ENCODE measurements around the gene LDB3.

The LDB3 gene

DNA sequence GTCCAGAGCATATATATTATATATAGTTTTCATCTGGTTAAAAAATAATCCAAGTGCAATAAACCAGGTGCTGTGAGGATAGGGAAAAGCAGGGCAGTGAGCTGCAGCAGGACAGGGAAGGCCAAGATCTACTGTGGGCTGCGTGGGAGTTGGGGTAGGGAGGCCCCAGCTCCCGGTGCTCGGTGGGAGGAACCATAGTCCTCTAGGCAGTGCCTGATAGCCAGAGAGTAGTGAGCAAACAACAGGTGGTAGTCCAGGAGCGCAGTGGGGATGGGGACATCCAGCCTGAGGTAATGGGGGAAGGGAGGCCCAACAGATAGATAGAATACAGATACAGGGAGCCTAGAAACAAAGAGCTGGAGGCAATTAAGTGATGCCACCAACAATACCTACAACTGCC is 84.0 kb downstream of the LDB3 start:
- no peak for ATAC-seq
- TF ChIP-seq ZC3H10 (CRISPR knock-in tag; IDR thresholded peaks at IDR 0.05) (no peak), ESRRG (CRISPR knock-in tag; IDR thresholded peaks at IDR 0.05) (no peak), TCF4 (CRISPR knock-in tag; IDR thresholded peaks at IDR 0.05; ENCODE audit: borderline replicate concordance) (no peak), TOX (CRISPR knock-in tag; IDR thresholded peaks at IDR 0.05; ENCODE audit: borderline replicate concordance) (no peak), GLIS3 (CRISPR knock-in tag; IDR thresholded peaks at IDR 0.05) (no peak), ZFP30 (CRISPR knock-in tag; IDR thresholded peaks at IDR 0.05) (no peak), CSDC2 (CRISPR knock-in tag; IDR thresholded peaks at IDR 0.05) (no peak), RARB (CRISPR knock-in tag; IDR thresholded peaks at IDR 0.05) (no peak)
- TF ChIP-seq, protein P1, sequence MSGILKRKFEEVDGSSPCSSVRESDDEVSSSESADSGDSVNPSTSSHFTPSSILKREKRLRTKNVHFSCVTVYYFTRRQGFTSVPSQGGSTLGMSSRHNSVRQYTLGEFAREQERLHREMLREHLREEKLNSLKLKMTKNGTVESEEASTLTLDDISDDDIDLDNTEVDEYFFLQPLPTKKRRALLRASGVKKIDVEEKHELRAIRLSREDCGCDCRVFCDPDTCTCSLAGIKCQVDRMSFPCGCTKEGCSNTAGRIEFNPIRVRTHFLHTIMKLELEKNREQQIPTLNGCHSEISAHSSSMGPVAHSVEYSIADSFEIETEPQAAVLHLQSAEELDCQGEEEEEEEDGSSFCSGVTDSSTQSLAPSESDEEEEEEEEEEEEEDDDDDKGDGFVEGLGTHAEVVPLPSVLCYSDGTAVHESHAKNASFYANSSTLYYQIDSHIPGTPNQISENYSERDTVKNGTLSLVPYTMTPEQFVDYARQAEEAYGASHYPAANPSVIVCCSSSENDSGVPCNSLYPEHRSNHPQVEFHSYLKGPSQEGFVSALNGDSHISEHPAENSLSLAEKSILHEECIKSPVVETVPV (CRISPR knock-in tag; IDR thresholded peaks at IDR 0.05), result no peak

DNA sequence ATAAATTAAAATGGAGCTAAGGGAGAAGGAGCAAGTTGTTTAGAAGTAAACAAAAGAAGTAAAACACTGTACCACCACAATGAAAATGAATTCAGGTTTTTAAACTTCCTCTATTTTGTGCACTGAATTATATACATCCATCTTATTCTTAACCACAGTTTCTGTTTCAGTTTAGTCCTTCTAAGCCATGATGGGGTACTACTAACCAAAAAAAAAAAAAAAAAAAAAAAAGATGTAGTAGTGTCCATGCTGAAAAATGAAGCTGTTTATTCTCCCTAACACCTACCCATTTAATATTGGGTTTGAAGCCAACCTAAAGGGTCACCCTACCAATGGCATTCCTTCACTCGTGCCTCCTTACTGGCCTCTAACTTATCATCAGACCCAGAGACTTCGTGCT is 84.7 kb downstream of the LDB3 start:
- ATAC-seq, result no peak
- no peak for TF ChIP-seq ZFP3 (CRISPR knock-in tag; IDR thresholded peaks at IDR 0.05)

DNA sequence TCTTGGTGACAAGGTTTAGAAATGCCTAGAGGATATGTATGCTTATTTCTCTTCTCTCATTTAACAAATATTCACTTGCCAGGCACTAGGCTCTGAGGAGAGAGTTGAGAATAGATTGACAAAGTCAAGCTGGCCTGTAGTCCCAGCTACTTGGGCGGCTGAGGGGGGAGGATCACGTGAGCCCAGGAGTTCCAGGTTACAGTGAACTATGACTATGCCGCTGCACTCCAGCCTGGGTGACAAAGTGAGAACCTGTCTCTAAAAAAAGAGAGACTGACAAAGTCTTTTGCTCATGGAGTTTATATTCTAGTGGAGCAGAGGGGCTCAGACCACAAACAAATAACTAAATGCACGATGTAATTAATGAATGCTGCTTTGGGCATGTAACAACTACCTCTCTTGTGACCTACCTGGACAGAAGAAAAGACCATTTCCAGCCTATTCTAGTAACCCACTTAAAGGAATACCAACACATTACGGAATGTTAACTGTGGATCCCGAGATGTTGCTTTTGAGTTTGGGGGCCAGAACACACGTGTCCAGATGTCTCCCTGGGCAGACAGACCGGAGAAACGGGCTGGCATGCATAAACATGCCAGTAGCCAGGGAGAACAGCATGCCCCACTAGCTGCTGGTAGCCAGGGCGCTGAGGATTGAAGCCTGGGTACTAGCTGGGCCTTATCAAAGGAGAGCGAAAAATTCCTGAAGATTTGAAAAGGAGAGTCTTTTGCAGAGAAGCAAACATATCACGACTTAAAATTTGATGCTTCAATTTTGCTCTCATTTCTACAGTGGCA is 85.5 kb downstream of the LDB3 start:
- TF ChIP-seq, protein P2, sequence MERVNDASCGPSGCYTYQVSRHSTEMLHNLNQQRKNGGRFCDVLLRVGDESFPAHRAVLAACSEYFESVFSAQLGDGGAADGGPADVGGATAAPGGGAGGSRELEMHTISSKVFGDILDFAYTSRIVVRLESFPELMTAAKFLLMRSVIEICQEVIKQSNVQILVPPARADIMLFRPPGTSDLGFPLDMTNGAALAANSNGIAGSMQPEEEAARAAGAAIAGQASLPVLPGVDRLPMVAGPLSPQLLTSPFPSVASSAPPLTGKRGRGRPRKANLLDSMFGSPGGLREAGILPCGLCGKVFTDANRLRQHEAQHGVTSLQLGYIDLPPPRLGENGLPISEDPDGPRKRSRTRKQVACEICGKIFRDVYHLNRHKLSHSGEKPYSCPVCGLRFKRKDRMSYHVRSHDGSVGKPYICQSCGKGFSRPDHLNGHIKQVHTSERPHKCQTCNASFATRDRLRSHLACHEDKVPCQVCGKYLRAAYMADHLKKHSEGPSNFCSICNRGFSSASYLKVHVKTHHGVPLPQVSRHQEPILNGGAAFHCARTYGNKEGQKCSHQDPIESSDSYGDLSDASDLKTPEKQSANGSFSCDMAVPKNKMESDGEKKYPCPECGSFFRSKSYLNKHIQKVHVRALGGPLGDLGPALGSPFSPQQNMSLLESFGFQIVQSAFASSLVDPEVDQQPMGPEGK (CRISPR knock-in tag; IDR thresholded peaks at IDR 0.05; ENCODE audit: borderline replicate concordance), result no peak
- TF ChIP-seq ZFP30 (CRISPR knock-in tag; IDR thresholded peaks at IDR 0.05), result no peak
- TF ChIP-seq, protein P3, sequence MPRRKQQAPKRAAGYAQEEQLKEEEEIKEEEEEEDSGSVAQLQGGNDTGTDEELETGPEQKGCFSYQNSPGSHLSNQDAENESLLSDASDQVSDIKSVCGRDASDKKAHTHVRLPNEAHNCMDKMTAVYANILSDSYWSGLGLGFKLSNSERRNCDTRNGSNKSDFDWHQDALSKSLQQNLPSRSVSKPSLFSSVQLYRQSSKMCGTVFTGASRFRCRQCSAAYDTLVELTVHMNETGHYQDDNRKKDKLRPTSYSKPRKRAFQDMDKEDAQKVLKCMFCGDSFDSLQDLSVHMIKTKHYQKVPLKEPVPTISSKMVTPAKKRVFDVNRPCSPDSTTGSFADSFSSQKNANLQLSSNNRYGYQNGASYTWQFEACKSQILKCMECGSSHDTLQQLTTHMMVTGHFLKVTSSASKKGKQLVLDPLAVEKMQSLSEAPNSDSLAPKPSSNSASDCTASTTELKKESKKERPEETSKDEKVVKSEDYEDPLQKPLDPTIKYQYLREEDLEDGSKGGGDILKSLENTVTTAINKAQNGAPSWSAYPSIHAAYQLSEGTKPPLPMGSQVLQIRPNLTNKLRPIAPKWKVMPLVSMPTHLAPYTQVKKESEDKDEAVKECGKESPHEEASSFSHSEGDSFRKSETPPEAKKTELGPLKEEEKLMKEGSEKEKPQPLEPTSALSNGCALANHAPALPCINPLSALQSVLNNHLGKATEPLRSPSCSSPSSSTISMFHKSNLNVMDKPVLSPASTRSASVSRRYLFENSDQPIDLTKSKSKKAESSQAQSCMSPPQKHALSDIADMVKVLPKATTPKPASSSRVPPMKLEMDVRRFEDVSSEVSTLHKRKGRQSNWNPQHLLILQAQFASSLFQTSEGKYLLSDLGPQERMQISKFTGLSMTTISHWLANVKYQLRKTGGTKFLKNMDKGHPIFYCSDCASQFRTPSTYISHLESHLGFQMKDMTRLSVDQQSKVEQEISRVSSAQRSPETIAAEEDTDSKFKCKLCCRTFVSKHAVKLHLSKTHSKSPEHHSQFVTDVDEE (CRISPR knock-in tag; IDR thresholded peaks at IDR 0.05), result no peak
- TF ChIP-seq, protein P1 (CRISPR knock-in tag; IDR thresholded peaks at IDR 0.05), result no peak
- TF ChIP-seq ESRRG (CRISPR knock-in tag; IDR thresholded peaks at IDR 0.05), result no peak
- no peak for TF ChIP-seq OSR1 (CRISPR knock-in tag; IDR thresholded peaks at IDR 0.05)
- no peak for TF ChIP-seq ZNF8 (CRISPR knock-in tag; IDR thresholded peaks at IDR 0.05)
- TF ChIP-seq ZC3H10 (CRISPR knock-in tag; IDR thresholded peaks at IDR 0.05), result no peak
- no peak for TF ChIP-seq SNAI2 (CRISPR knock-in tag; IDR thresholded peaks at IDR 0.05)
- TF ChIP-seq TOX (CRISPR knock-in tag; IDR thresholded peaks at IDR 0.05; ENCODE audit: borderline replicate concordance), result no peak
- no peak for TF ChIP-seq TCF4 (CRISPR knock-in tag; IDR thresholded peaks at IDR 0.05; ENCODE audit: borderline replicate concordance)
- TF ChIP-seq, protein P4, sequence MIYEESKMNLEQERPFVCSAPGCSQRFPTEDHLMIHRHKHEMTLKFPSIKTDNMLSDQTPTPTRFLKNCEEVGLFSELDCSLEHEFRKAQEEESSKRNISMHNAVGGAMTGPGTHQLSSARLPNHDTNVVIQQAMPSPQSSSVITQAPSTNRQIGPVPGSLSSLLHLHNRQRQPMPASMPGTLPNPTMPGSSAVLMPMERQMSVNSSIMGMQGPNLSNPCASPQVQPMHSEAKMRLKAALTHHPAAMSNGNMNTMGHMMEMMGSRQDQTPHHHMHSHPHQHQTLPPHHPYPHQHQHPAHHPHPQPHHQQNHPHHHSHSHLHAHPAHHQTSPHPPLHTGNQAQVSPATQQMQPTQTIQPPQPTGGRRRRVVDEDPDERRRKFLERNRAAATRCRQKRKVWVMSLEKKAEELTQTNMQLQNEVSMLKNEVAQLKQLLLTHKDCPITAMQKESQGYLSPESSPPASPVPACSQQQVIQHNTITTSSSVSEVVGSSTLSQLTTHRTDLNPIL (CRISPR knock-in tag; IDR thresholded peaks at IDR 0.05; ENCODE audit: low read depth), result no peak
- TF ChIP-seq RARB (CRISPR knock-in tag; IDR thresholded peaks at IDR 0.05), result no peak
- TF ChIP-seq ARNTL (CRISPR knock-in tag; IDR thresholded peaks at IDR 0.05; ENCODE audit: borderline replicate concordance, low read depth), result no peak
- no peak for TF ChIP-seq BACH2 (CRISPR knock-in tag; IDR thresholded peaks at IDR 0.05; ENCODE audit: borderline replicate concordance)
- no peak for TF ChIP-seq CSDC2 (CRISPR knock-in tag; IDR thresholded peaks at IDR 0.05)
- ATAC-seq, result no peak

DNA sequence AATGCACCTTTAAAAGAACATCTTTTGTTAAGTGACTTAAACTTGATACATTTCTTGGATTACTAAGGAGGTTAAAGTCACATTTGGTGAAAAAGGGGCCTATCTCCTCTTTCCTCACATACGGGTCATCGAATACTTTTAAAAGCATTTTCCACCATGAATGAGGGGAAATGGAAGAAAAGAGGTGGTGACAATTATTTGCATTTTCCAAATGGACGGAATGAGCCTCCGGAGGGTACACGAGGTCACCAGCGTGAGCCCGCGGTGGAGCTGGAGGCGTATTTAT is 87.1 kb downstream of the LDB3 start:
- no peak for ATAC-seq
- no peak for TF ChIP-seq ARNTL (CRISPR knock-in tag; IDR thresholded peaks at IDR 0.05; ENCODE audit: borderline replicate concordance, low read depth)
- TF ChIP-seq, protein P3 (CRISPR knock-in tag; IDR thresholded peaks at IDR 0.05), result no peak
- no peak for TF ChIP-seq ISL1 (CRISPR knock-in tag; IDR thresholded peaks at IDR 0.05)
- TF ChIP-seq, protein P1 (CRISPR knock-in tag; IDR thresholded peaks at IDR 0.05), result no peak
- no peak for TF ChIP-seq CSDC2 (CRISPR knock-in tag; IDR thresholded peaks at IDR 0.05)
- no peak for TF ChIP-seq BACH2 (CRISPR knock-in tag; IDR thresholded peaks at IDR 0.05; ENCODE audit: borderline replicate concordance)
- no peak for TF ChIP-seq TOX (CRISPR knock-in tag; IDR thresholded peaks at IDR 0.05; ENCODE audit: borderline replicate concordance)
- TF ChIP-seq ZFP30 (CRISPR knock-in tag; IDR thresholded peaks at IDR 0.05), result no peak
- no peak for TF ChIP-seq GLIS3 (CRISPR knock-in tag; IDR thresholded peaks at IDR 0.05)
- TF ChIP-seq ZNF8 (CRISPR knock-in tag; IDR thresholded peaks at IDR 0.05), result no peak
- no peak for TF ChIP-seq OSR1 (CRISPR knock-in tag; IDR thresholded peaks at IDR 0.05)
- no peak for TF ChIP-seq TCF4 (CRISPR knock-in tag; IDR thresholded peaks at IDR 0.05; ENCODE audit: borderline replicate concordance)
- no peak for TF ChIP-seq ZNF70 (CRISPR knock-in tag; IDR thresholded peaks at IDR 0.05)
